PC-9 (cell line): ENCODE data around the gene PLXNC1. TPM values are rescaled to one million over a fixed set of nuclear protein-coding genes. Genes with fewer than 3 reads are reported as not detected.

Source experiments
- BruUV-seq: library from RNA; stranded (reverse); fragments of 400-500 nt; replicated peaks from 2 replicates; lab custom pipeline; 2021; lab: Mats Ljungman, UMichigan
- CTCF ChIA-PET: fragments of 300-600 bp; sonication (Branson Sonifier 250); formaldehyde crosslinking; loops from one replicate; lab custom pipeline; 2022; ENCODE audit warnings: antibody characterized with exemption; lab: Charles Lee
- POLR2A ChIA-PET: fragments of 300-600 bp; sonication (Branson Sonifier 250); formaldehyde crosslinking; loops from one replicate; lab custom pipeline; 2022; ENCODE audit warnings: antibody characterized with exemption; ENCODE audit not compliant: unreplicated experiment; lab: Charles Lee
- DNase-seq, 2 experiments: peaks; one replicate each; pipeline versions ENCODE4 v3.0.0 to v3.0.0-alpha.2; 2015 to 2022; ENCODE audit warnings: mixed read lengths in 1 of 2
- H2AFZ ChIP-seq: fragments of 200-600 bp; sonication (generic); 2 replicates; pipeline ENCODE4 v1.8.1; 2017; ENCODE audit warnings: antibody characterized with exemption
- H3F3A ChIP-seq: fragments of 200-600 bp; sonication (generic); 2 replicates; pipeline ENCODE4 v1.8.1; 2017; ENCODE audit warnings: antibody characterized with exemption, mild to moderate bottlenecking, low read depth; ENCODE audit not compliant: insufficient read depth
- H3K27ac ChIP-seq: fragments of 200-600 bp; sonication (generic); 2 replicates; pipeline ENCODE4 v1.6.1; 2016; ENCODE audit warnings: mixed run types
- H3K27me3 ChIP-seq: fragments of 200-600 bp; sonication (generic); 2 replicates; pipeline ENCODE4 v1.6.1; 2016; ENCODE audit warnings: low read depth, mixed run types; ENCODE audit not compliant: insufficient read depth
- H3K36me3 ChIP-seq: fragments of 200-600 bp; sonication (generic); 2 replicates; pipeline ENCODE4 v1.6.1; 2016; ENCODE audit warnings: low read depth, mixed run types
- H3K4me1 ChIP-seq: fragments of 200-600 bp; sonication (generic); replicated peaks from 2 replicates; pipeline ENCODE4 v1.6.1; 2016; ENCODE audit warnings: mixed run types; ENCODE audit not compliant: insufficient read depth
- H3K4me2 ChIP-seq: fragments of 200-600 bp; sonication (generic); 2 replicates; pipeline ENCODE4 v1.6.1; 2017; ENCODE audit warnings: mixed run types
- H3K4me3 ChIP-seq: fragments of 200-600 bp; sonication (generic); 2 replicates; pipeline ENCODE4 v1.6.1; 2016; ENCODE audit warnings: mixed run types
- H3K79me2 ChIP-seq: fragments of 200-600 bp; sonication (generic); 2 replicates; pipeline ENCODE4 v1.6.1; 2017; ENCODE audit warnings: low read depth, mixed run types
- H3K9me2 ChIP-seq: fragments of 200-600 bp; sonication (generic); 2 replicates; pipeline ENCODE4 v1.8.1; 2017; ENCODE audit warnings: mild to moderate bottlenecking; ENCODE audit not compliant: insufficient read depth
- H3K9me3 ChIP-seq: fragments of 200-600 bp; sonication (generic); 2 replicates; pipeline ENCODE4 v1.8.1; 2016; ENCODE audit warnings: low read depth; ENCODE audit not compliant: insufficient read depth
- H4K20me1 ChIP-seq: fragments of 200-600 bp; sonication (generic); 2 replicates; pipeline ENCODE4 v1.8.1; 2017; ENCODE audit not compliant: insufficient read depth
- CTCF ChIP-seq: fragments of 200-600 bp; sonication (generic); conservative IDR thresholded peaks from 2 replicates; pipeline ENCODE4 v1.6.1; 2017; ENCODE audit warnings: mixed run types, antibody characterized with exemption, mild to moderate bottlenecking, moderate library complexity
- EZH2 ChIP-seq: fragments of 200-600 bp; sonication (generic); IDR thresholded peaks from 2 replicates; pipeline ENCODE4 v1.8.0; 2017; ENCODE audit warnings: antibody characterized with exemption, low read depth
- intact Hi-C: fragments of 100-400 bp; cut with micrococcal nuclease; formaldehyde crosslinking; loops from one replicate; pipeline ENCODE4 v1.10.0; 2022; ENCODE audit not compliant: unreplicated experiment
- total RNA-seq: library from RNA; stranded (reverse); gene quantifications from 2 replicates; pipeline ENCODE4 v1.2.3, GENCODE V29; 2021

The PLXNC1 gene
- total RNA-seq, 1 experiment from 2014 or later = 2.3 TPM

GRCh38 chr12:94150240-94151121 is 2.1 kb downstream of the PLXNC1 start:
- Histone ChIP-seq H3K27ac (no peak overlapping the region), H3K4me2 (no peak overlapping the region)
- DNase-seq = no peak

GRCh38 chr12:94151582-94151981 is 3.2 kb downstream of the PLXNC1 start:
- Histone ChIP-seq H3F3A (no peaks in the 10 kb centered on the region), H3K79me2 (no peaks in the 10 kb centered on the region), H4K20me1 (no peaks in the 10 kb centered on the region), H3K9me3 (no peaks in the 10 kb centered on the region), H3K4me2 (no peak overlapping the region), H3K9me2 (no peaks in the 10 kb centered on the region), H3K4me1 (no peaks in the 10 kb centered on the region), H3K27me3 (peaks cover 56% of the 10 kb centered on the region), H3K4me3 (no peak overlapping the region), H3K36me3 (no peaks in the 10 kb centered on the region), H2AFZ (no peak overlapping the region), H3K27ac (no peak overlapping the region)
- TF ChIP-seq CTCF (no peak), EZH2 (no peak)
- POLR2A ChIA-PET = no interaction called here
- intact Hi-C loops = no loop called here
- CTCF ChIA-PET = no interaction called here
- no peak for DNase-seq
- no TSS peak for BruUV-seq

More at GRCh38 chr12:94150240-94151121, 2.1 kb downstream of the PLXNC1 start:
- Histone ChIP-seq H4K20me1 (no peaks in the 10 kb centered on the region), H3K4me3 (no peak overlapping the region), H3K36me3 (no peaks in the 10 kb centered on the region), H3K9me2 (no peaks in the 10 kb centered on the region), H3F3A (no peaks in the 10 kb centered on the region), H3K27me3 (peaks cover 56% of the 10 kb centered on the region), H2AFZ (no peak overlapping the region), H3K79me2 (no peaks in the 10 kb centered on the region), H3K4me1 (no peaks in the 10 kb centered on the region), H3K9me3 (no peaks in the 10 kb centered on the region)
- no TSS peak for BruUV-seq
- ChIA-PET POLR2A (no interaction called here), CTCF (no interaction called here)
- intact Hi-C loops = no loop called here
- no peak for TF ChIP-seq EZH2
- TF ChIP-seq CTCF = no peak

- Histone ChIP-seq H3K79me2 (no peaks in the 10 kb centered on the region), H3K27ac (no peak overlapping the region), H3K9me2 (no peaks in the 10 kb centered on the region), H3K4me3 (no peak overlapping the region), H4K20me1 (no peaks in the 10 kb centered on the region), H3K4me2 (no peak overlapping the region), H3F3A (no peaks in the 10 kb centered on the region), H3K4me1 (no peaks in the 10 kb centered on the region), H3K9me3 (no peaks in the 10 kb centered on the region), H3K27me3 (peaks cover 56% of the 10 kb centered on the region), H3K36me3 (no peaks in the 10 kb centered on the region), H2AFZ (no peak overlapping the region)
- CTCF ChIA-PET = no interaction called here
- DNase-seq = no peak
- no TSS peak for BruUV-seq
- intact Hi-C loops = no loop called here
- TF ChIP-seq EZH2 = no peak
- no peak for TF ChIP-seq CTCF
- POLR2A ChIA-PET = no interaction called here
Measured at GRCh38 chr12:94152292-94153078, 4.1 kb downstream of the PLXNC1 start.
